Hepatocyte (in vitro differentiated cells): ENCODE measurements around the gene SLMAP. TPM values are rescaled to one million over a fixed set of nuclear protein-coding genes. Genes with fewer than 3 reads are reported as not detected.

Experiments used
- DNase-seq: peaks from one replicate; pipeline ENCODE4 v3.0.0-alpha.2; 2016; ENCODE audit warnings: low spot score
- H2AFZ ChIP-seq: fragments of 200-600 bp; sonication (generic); 2 replicates; pipeline ENCODE4 v1.6.0; 2016; ENCODE audit warnings: antibody characterized with exemption, mild to moderate bottlenecking
- H3K27ac ChIP-seq: fragments of 200-600 bp; sonication (generic); 2 replicates; pipeline ENCODE4 v1.5.1; 2016; ENCODE audit warnings: mild to moderate bottlenecking
- H3K27me3 ChIP-seq: fragments of 200-600 bp; sonication (generic); 2 replicates; pipeline ENCODE4 v1.6.1; 2016
- H3K36me3 ChIP-seq: fragments of 200-600 bp; sonication (generic); replicated peaks from 2 replicates; pipeline ENCODE4 v1.5.1; 2016; ENCODE audit warnings: low read depth; ENCODE audit not compliant: insufficient read depth
- H3K4me1 ChIP-seq: fragments of 200-600 bp; sonication (generic); 2 replicates; pipeline ENCODE4 v1.5.1; 2016; ENCODE audit warnings: mild to moderate bottlenecking, moderate library complexity; ENCODE audit not compliant: insufficient read depth
- H3K4me2 ChIP-seq: fragments of 200-600 bp; sonication (generic); 2 replicates; pipeline ENCODE4 v1.6.0; 2016
- H3K4me3 ChIP-seq: fragments of 200-600 bp; sonication (generic); 2 replicates; pipeline ENCODE4 v1.5.1; 2016; ENCODE audit warnings: mild to moderate bottlenecking
- H3K79me2 ChIP-seq: fragments of 200-600 bp; sonication (generic); 2 replicates; pipeline ENCODE4 v1.6.0; 2017; ENCODE audit warnings: mild to moderate bottlenecking
- H3K9me2 ChIP-seq: fragments of 200-600 bp; sonication (generic); replicated peaks from 2 replicates; pipeline ENCODE4 v1.6.0; 2017; ENCODE audit warnings: mild to moderate bottlenecking; ENCODE audit not compliant: insufficient read depth
- H3K9me3 ChIP-seq: fragments of 200-600 bp; sonication (generic); 2 replicates; pipeline ENCODE4 v1.5.1; 2016; ENCODE audit warnings: low read depth, mild to moderate bottlenecking
- H4K20me1 ChIP-seq: fragments of 200-600 bp; sonication (generic); 2 replicates; pipeline ENCODE4 v1.6.0; 2016; ENCODE audit warnings: mild to moderate bottlenecking; ENCODE audit not compliant: insufficient read depth, poor library complexity, severe bottlenecking
- CTCF ChIP-seq: fragments of 200-600 bp; sonication (generic); IDR thresholded peaks from 2 replicates; pipeline ENCODE4 v1.5.1; 2016; ENCODE audit warnings: antibody characterized with exemption, mild to moderate bottlenecking; ENCODE audit not compliant: poor library complexity
- EZH2 ChIP-seq: fragments of 200-600 bp; sonication (generic); IDR thresholded peaks from 2 replicates; pipeline ENCODE4 v1.6.1; 2016; ENCODE audit warnings: antibody characterized with exemption, mild to moderate bottlenecking, borderline replicate concordance
- EZH2phosphoT487 ChIP-seq: fragments of 200-600 bp; sonication (generic); IDR thresholded peaks from one replicate; pipeline ENCODE4 v1.6.1; 2018; ENCODE audit warnings: antibody characterized with exemption, mild to moderate bottlenecking, low read depth, moderate library complexity; ENCODE audit not compliant: unreplicated experiment, severe bottlenecking
- WGBS: methylation state at CpG from one replicate; pipeline ENCODE4 v1.1.6; 2016; ENCODE audit warnings: low lambda C conversion rate; ENCODE audit errors: missing lambda C conversion rate; 5-methylcytosine and 5-hydroxymethylcytosine counted together
- polyA plus RNA-seq: library from polyadenylated mRNA; unstranded; fragments of >200 nt; fragmentation: Nextera tagmentation; extraction: Ambion mirVana; gene quantifications from 2 replicates; pipeline ENCODE4 v1.2.1, GENCODE V29; 2016
- total RNA-seq: library from RNA; depleted of rRNA; stranded (reverse); fragments of >200 nt; gene quantifications from 2 replicates; pipeline ENCODE4 v1.2.3, GENCODE V29; 2014

SLMAP gene
- total and polyA plus RNA-seq, 2 experiments from 2014 or later = 22.8 to 46.0 TPM

- no peak for TF ChIP-seq CTCF
- TF ChIP-seq EZH2phosphoT487 = no peak
- no peak for TF ChIP-seq EZH2
- no peaks in the 10 kb centered on the region for H3K4me1 ChIP-seq
These were observed 179.4 kb downstream of the SLMAP start for GRCh38 chr3:57935539-57935938.

GRCh38 chr3:57937092-57937491 is 181.0 kb downstream of the SLMAP start:
- Histone ChIP-seq H3K36me3 (no peaks in the 10 kb centered on the region), H3K27ac (no peak overlapping the region), H2AFZ (no peak overlapping the region), H3K79me2 (no peaks in the 10 kb centered on the region), H3K4me1 (no peaks in the 10 kb centered on the region), H4K20me1 (no peaks in the 10 kb centered on the region), H3K4me3 (no peak overlapping the region), H3K4me2 (no peak overlapping the region), H3K27me3 (no peaks in the 10 kb centered on the region), H3K9me3 (no peaks in the 10 kb centered on the region), H3K9me2 (no peaks in the 10 kb centered on the region)
- DNase-seq = no peak
- 100% methylated on average over 3 of the region's 3 CpGs for WGBS
- TF ChIP-seq EZH2phosphoT487 = no peak
- no peak for TF ChIP-seq EZH2
- no peak for TF ChIP-seq CTCF

More at GRCh38 chr3:57935539-57935938, 179.4 kb downstream of the SLMAP start:
- Histone ChIP-seq H3K9me3 (no peaks in the 10 kb centered on the region), H3K4me3 (no peak overlapping the region), H3K4me2 (no peak overlapping the region), H3K36me3 (no peaks in the 10 kb centered on the region), H3K79me2 (no peaks in the 10 kb centered on the region), H3K27me3 (no peaks in the 10 kb centered on the region), H3K9me2 (no peaks in the 10 kb centered on the region), H4K20me1 (no peaks in the 10 kb centered on the region), H3K27ac (no peak overlapping the region), H2AFZ (no peak overlapping the region)
- no peak for DNase-seq
- WGBS = 72% methylated on average over 3 of the region's 3 CpGs

- H3K4me3 ChIP-seq = no peak overlapping the region
These were observed 183.7 kb downstream of the SLMAP start for GRCh38 chr3:57939775-57940174.

More at GRCh38 chr3:57939775-57940174, 183.7 kb downstream of the SLMAP start:
- no peak overlapping the region for H3K27ac ChIP-seq
- WGBS = 76% methylated on average over 4 of the region's 4 CpGs
- H3K36me3 ChIP-seq = no peaks in the 10 kb centered on the region
- H2AFZ ChIP-seq = no peak overlapping the region
- no peaks in the 10 kb centered on the region for H3K27me3 ChIP-seq
- no peaks in the 10 kb centered on the region for H3K9me2 ChIP-seq
- no peaks in the 10 kb centered on the region for H3K79me2 ChIP-seq
- no peaks in the 10 kb centered on the region for H4K20me1 ChIP-seq
- H3K4me2 ChIP-seq = no peak overlapping the region
- peaks cover 23% of the 10 kb centered on the region for H3K4me1 ChIP-seq
- TF ChIP-seq CTCF (no peak), EZH2 (no peak), EZH2phosphoT487 (no peak)
- no peak for DNase-seq
- no peaks in the 10 kb centered on the region for H3K9me3 ChIP-seq
